Endometrial microvascular endothelial cells (primary cell): ENCODE results near the gene ABCC5. TPM values are rescaled to one million over a fixed set of nuclear protein-coding genes. Genes with fewer than 3 reads are reported as not detected.
"Not testable (repeated sequence)": the region's sequence is repeated elsewhere in the genome, so short reads cannot be mapped to it uniquely, and the experiment has no call there.

Experiments used
- in situ Hi-C: cut with HindIII; loops from 2 replicates; pipeline ENCODE4 v1.10.0; 2017; ENCODE audit warnings: low sequenced_read_pairs, low pct_unique_long_range_greater_than_20kb; ENCODE audit errors: inconsistent ontology term
- total RNA-seq: library from RNA; depleted of rRNA; stranded (reverse); fragments of >200 nt; gene quantifications from one replicate; pipeline ENCODE4 v1.2.3, GENCODE V29; 2015; ENCODE audit errors: inconsistent ontology term

ABCC5 gene
- 7.0 TPM for total RNA-seq

DNA sequence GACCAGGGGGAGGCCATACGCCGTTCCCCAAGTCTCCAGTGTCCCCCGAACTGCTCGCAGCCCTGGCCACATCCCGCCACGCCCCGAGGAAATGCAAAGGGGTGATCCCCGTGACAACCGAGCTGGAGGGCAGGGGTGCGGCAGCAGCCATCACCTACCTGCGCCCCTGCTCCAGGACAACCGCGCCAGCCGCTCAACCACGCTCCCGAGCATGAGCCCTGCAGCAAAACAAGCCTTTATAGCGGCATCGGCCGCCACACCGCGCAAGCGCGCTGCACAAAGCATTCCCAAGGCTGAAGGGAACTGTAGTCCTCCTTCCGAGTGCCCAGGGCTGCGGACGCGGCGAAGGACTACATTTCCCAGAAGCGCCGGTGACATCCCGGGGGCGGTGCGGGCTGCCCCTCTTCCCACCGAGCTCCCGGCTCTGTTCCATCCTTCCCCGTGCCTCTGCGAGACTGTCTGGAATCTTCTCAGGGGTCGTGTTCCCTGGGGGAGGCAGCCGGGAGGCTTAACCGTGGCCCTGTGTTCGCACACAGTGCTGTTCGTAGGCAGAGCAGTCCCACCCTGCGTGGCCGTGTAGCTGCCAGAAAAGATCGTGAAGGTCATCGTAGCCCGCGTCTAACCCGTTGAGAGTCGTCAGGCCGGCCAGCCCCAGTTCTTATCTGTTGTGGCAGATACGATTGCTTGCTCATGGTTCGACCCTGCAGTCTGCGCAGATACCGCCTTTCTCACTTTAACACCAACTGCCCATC is at the start of gene ABCC5:
TSS of gene ABCC5 (minus strand) at position 213 of the 752 bp plus-strand sequence. CDS start 3,492 bp downstream, outside the sequence.
- in situ Hi-C loops, result no loop called here

DNA sequence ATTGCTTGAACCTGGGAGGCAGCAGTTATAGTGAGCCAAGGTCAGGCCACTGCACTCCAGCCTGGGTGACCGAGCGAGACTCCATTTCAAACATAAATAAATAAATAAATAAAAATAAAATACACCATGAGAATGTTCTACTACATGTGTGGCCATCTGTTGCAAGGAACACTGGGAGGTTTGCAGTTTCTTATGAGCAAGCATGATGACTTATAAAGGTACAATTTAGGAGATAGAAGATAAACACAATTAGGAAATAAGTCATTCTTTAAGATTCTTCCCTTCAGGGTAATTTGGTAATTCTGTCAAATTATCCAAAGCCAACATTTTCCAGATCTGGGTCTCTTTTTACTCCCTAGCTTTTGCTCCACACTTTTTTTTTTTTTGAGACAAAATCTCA is 48.5 kb upstream of the ABCC5 start:
- in situ Hi-C loops, result no loop called here

GRCh38 chr3:184062637-184063036 is 45.0 kb upstream of the ABCC5 start:
- in situ Hi-C loops, result no loop called here

GRCh38 chr3:184059424-184059823 is 41.7 kb upstream of the ABCC5 start:
- in situ Hi-C loops, result no loop called here

- in situ Hi-C loops, result no loop called here
These were observed 40.3 kb upstream of the ABCC5 start for GRCh38 chr3:184058029-184058428.

DNA sequence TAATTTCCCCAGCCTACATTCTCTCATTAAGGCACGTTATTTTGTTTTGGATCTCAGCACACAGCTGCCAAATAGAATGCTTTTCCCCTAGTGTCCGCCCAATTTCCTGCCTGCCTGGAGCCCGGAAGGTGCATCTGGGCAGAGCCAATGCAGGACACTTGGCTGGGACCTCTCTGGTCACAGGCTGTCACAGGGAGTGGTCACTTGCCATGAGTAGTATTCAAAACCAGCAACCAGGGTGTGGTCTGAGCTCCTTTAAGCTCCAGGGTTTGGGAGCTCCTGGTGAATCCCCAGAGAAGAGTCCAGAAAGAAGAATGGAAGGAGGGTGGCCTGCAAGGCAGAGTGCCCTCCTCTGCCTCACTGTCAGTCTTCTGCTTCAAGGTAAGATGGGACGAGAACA is 35.1 kb upstream of the ABCC5 start, which contains the start of gene HTR3C:
TSS of gene HTR3C (plus strand) at position 281 of the 400 bp plus-strand sequence. CDS start at position 315, 34 bp downstream.
- in situ Hi-C loops, result no loop called here

- in situ Hi-C loops, result no loop called here
These were observed 32.6 kb upstream of the ABCC5 start for GRCh38 chr3:184050217-184050847.

- in situ Hi-C loops, result no loop called here
These were observed 28.3 kb upstream of the ABCC5 start for GRCh38 chr3:184045995-184046394.

- in situ Hi-C loops, result no loop called here
These were observed 24.9 kb upstream of the ABCC5 start for GRCh38 chr3:184042617-184043016.

GRCh38 chr3:184040010-184040409 is 22.3 kb upstream of the ABCC5 start:
- in situ Hi-C loops, result no loop called here

- in situ Hi-C loops, result no loop called here
These were observed 21.7 kb upstream of the ABCC5 start for GRCh38 chr3:184039414-184039813.

GRCh38 chr3:184038307-184038706 is 20.6 kb upstream of the ABCC5 start:
- in situ Hi-C loops, result not testable (repeated sequence)

DNA sequence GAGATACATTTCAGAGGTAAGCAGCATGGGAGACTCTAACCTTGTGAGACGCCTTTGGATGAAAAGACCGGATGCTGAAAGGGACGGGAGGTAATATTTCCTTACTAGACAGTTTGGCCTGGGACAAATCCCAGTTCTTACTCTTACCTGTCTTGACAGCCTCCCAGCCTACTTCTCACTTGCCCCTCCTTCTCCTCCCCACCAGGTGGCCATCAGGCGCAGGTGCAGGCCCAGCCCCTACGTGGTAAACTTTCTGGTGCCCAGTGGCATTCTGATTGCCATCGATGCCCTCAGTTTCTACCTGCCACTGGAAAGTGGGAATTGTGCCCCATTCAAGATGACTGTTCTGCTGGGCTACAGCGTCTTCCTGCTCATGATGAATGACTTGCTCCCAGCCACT is 20.1 kb upstream of the ABCC5 start:
- in situ Hi-C loops, result no loop called here

GRCh38 chr3:184031187-184031792 is 13.6 kb upstream of the ABCC5 start, which contains the start of gene HTR3D:
Gene HTR3D (plus strand): TSS chr3:184031742. CDS start chr3:184031742, 0 bp downstream.
- in situ Hi-C loops, result no loop called here

DNA sequence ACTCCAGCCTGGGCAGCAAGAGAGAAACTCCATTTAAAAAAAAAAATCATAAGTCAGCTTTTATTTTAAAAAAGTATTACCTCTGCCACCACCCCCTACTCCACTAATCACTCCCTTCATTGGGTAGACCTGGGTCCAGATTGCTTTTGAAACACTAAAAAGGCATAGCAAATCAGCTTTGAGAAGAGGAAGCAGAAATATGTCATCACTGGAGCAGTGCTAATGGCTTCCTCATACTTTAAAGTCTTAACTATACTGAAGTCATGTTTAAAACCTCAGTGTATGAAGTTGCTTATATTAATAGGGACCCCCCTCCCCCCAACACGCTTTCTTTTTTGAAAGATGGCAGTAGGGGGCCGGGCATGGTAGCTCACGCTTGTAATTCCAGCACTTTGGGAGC is 12.9 kb upstream of the ABCC5 start:
- in situ Hi-C loops, result no loop called here

DNA sequence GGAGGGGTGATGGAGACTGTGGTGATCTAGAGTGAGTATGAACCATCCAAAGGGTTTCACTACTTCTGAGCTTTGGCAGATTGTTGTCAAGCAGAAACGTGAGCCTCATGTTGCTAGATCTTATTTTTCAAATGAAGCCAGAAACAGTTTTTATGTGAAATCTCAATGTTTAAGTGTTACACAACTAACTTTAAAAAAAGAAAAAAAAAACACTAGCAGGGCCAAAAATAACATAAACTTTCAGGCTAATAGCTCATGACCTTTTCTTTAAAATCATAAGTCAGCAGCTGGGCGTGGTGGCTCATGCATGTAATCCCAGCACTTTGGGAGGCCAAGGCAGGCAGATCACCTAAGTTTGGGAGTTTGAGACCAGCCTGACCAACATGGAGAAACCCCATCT is 11.8 kb upstream of the ABCC5 start:
- in situ Hi-C loops, result no loop called here

DNA sequence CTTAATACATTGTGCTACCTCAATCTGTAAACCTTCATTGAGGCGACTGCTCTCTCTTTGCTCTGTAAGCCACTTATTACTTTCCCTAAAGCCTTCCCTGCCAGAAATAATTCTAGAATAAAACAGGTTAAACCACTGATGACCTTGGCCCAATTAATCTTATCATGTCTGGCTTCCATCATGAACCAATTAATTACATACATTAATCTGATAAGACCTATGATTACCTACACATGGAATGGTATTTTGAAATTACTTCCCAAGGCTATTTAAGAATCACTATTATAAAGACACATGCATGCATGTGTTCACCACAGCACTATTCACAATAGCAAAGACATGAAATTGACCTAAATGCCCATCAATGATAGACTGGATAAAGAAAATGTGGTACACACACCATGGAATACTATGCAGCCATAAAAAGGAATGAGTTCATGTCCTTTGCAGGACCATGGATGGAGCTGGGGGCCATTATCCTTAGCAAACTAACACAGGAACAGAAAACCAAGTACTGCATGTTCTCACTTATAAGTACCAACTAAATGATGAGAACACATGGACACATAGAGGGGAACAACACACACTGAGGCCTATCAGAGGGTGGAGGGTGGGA is 10.7 kb upstream of the ABCC5 start:
- in situ Hi-C loops, result not testable (repeated sequence)

- in situ Hi-C loops, result not testable (repeated sequence)
These were observed 7.6 kb upstream of the ABCC5 start for GRCh38 chr3:184025256-184025655.

DNA sequence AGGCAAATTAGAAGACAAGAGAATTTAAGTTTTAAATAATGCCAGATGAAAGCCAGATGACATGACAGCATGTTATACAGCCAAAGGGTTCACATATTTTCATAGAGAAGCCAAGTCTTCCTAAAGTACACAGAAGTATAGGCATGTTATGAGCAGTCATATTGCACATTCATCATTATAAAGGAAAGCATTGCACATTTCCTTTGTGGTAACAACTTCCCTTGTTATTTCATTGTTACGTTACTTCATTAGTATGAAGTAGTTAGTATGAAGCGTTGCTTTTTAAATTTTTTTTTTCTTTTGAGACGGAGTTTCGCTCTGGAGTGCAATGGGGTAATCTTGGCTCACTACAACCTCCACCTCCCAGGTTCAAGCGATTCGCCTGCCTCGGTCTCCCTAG is 4.6 kb upstream of the ABCC5 start:
- in situ Hi-C loops, result no loop called here
